Astrocyte of the spinal cord (primary cell): ENCODE data around the gene TTLL8.

Source experiments
- DNase-seq: peaks from one replicate; pipeline ENCODE4 v3.0.0; 2011; ENCODE audit warnings: low read depth, low spot score
- H3K4me3 ChIP-seq: 2 replicates; pipeline ENCODE4 v1.5.1; 2011; ENCODE audit warnings: low read depth, mild to moderate bottlenecking, low read length, moderate library complexity
- CTCF ChIP-seq: IDR thresholded peaks from 2 replicates; pipeline ENCODE4 v1.5.1; 2012; ENCODE audit warnings: low read depth, mild to moderate bottlenecking, low read length, inconsistent platforms
- in situ Hi-C: cut with HindIII; loops from 2 replicates; pipeline ENCODE4 v1.10.0; 2017; ENCODE audit warnings: low sequenced_read_pairs

Gene TTLL8

DNA sequence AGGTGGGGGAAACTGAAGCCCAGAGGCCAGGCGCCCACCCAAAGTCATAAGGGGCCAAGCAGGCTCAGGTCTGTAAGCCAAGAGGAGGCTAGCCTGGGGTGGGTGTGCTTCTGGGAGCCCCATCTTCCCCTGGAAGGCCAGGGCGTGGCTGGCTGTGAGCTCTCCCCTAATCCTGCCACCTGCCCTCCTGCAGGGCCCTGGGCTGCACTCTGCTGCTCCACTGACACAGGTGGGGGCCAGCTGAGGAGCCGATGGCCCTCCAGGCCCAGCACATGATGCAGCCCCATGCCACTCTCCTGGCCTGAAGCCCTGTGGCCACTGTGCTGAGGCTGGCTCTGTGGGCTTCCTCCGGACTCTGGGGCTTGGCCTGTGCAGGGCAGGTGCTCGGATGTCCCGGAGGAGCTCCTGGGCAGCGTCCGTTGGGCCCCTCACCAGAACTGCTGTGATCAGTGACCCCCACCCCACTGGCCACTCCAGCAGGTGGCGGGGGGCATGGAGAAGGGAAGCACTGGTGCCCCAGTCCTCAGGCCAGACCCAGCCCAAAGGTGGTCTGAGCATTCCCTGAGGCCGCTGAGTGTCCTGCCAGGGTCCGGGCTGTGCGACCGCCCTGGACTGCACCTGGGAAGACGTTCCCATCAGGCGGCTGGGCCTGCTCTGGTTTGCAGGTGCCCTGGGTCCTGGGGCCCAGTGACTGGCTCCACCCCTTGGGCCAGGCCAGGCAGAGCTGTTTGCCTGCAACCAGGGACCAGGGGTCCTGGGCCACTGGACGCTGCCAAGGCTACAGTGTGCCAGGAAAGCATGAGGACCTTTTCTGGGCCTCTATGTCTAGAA lies 89.1 kb downstream of the TTLL8 start:
- in situ Hi-C loops = no loop called here

More for the DNA sequence above, 89.1 kb downstream of the TTLL8 start:
- DNase-seq = no peak
- no peak for TF ChIP-seq CTCF
- H3K4me3 ChIP-seq = no peak overlapping the region
